Liver (tissue), 9 donors: ENCODE data around the gene PTCH2. TPM values are rescaled to one million over a fixed set of nuclear protein-coding genes. Genes with fewer than 3 reads are reported as not detected.
"Not testable (repeated sequence)": the region's sequence is repeated elsewhere in the genome, so short reads cannot be mapped to it uniquely, and the experiment has no call there.

Source experiments
- DNase-seq: peaks from one replicate; pipeline ENCODE4 v3.0.0-alpha.2; 2017; ENCODE audit warnings: low spot score
- H3K27ac ChIP-seq, 2 donors: one replicate each; pipeline ENCODE4 v1.7.0; 2013; ENCODE audit warnings: inconsistent platforms in 2 of 2, low read length in 2 of 2, control low read depth in 1 of 2, low read depth in 1 of 2, mild to moderate bottlenecking in 1 of 2
- H3K27me3 ChIP-seq, 4 donors: one replicate each; pipeline versions ENCODE4 v1.6.1 to v1.7.0; 2013; ENCODE audit warnings: low read length in 3 of 4, inconsistent platforms in 1 of 4, mild to moderate bottlenecking in 1 of 4, moderate library complexity in 1 of 4; ENCODE audit not compliant: control insufficient read depth in 4 of 4, insufficient read depth in 4 of 4
- H3K36me3 ChIP-seq, 4 donors: one replicate each; pipeline versions ENCODE4 v1.6.1 to v1.7.0; 2013; ENCODE audit warnings: low read length in 3 of 4, mild to moderate bottlenecking in 3 of 4, low read depth in 1 of 4, moderate library complexity in 1 of 4; ENCODE audit not compliant: control insufficient read depth in 4 of 4, insufficient read depth in 3 of 4
- H3K4me1 ChIP-seq, 4 donors: one replicate each; pipeline versions ENCODE4 v1.6.1 to v1.7.0; 2013; ENCODE audit warnings: low read length in 3 of 4, mild to moderate bottlenecking in 3 of 4, moderate library complexity in 1 of 4; ENCODE audit not compliant: control insufficient read depth in 4 of 4, insufficient read depth in 4 of 4
- H3K4me3 ChIP-seq, 3 donors: one replicate each; pipeline versions ENCODE4 v1.6.1 to v1.7.0; 2013; ENCODE audit warnings: low read length in 3 of 3, control low read depth in 1 of 3, low read depth in 1 of 3, mild to moderate bottlenecking in 1 of 3
- H3K9ac ChIP-seq, 2 donors: one replicate each; pipeline ENCODE4 v1.7.0; 2013; ENCODE audit warnings: low read length in 2 of 2, mild to moderate bottlenecking in 2 of 2, moderate library complexity in 2 of 2, control low read depth in 1 of 2, low read depth in 1 of 2
- H3K9me3 ChIP-seq, 4 donors: one replicate each; pipeline versions ENCODE4 v1.6.1 to v1.7.0; 2013; ENCODE audit warnings: low read length in 3 of 4; ENCODE audit not compliant: control insufficient read depth in 4 of 4
- EGR1 ChIP-seq, 2 donors: IDR thresholded peaks; 2 replicates each; pipeline ENCODE4 v1.6.1; 2016 to 2018; ENCODE audit warnings: antibody characterized with exemption in 2 of 2, low read depth in 2 of 2
- FOXA1 ChIP-seq: IDR thresholded peaks from 2 replicates; pipeline ENCODE4 v1.6.1; 2016; ENCODE audit warnings: antibody characterized with exemption
- FOXA2 ChIP-seq: IDR thresholded peaks from 2 replicates; pipeline ENCODE4 v1.6.1; 2016; ENCODE audit warnings: antibody characterized with exemption
- GABPA ChIP-seq, 2 donors: IDR thresholded peaks in 1 of 2; conservative IDR thresholded peaks in 1 of 2; 2 replicates each; pipeline ENCODE4 v1.6.1; 2016; ENCODE audit warnings: antibody characterized with exemption in 2 of 2, mild to moderate bottlenecking in 1 of 2, moderate library complexity in 1 of 2
- HNF4G ChIP-seq: IDR thresholded peaks from 2 replicates; pipeline ENCODE4 v1.6.1; 2016; ENCODE audit warnings: antibody characterized with exemption
- JUND ChIP-seq, 2 donors: IDR thresholded peaks; 2 replicates each; pipeline ENCODE4 v1.6.1; 2016; ENCODE audit warnings: antibody characterized with exemption in 2 of 2
- NR2F2 ChIP-seq: IDR thresholded peaks from 2 replicates; pipeline ENCODE4 v1.6.1; 2016; ENCODE audit warnings: antibody characterized with exemption
- RAD21 ChIP-seq, 2 donors: IDR thresholded peaks; 2 replicates each; pipeline ENCODE4 v1.6.1; 2016; ENCODE audit warnings: antibody characterized with exemption in 2 of 2, mild to moderate bottlenecking in 2 of 2
- RXRA ChIP-seq, 2 donors: IDR thresholded peaks; 2 replicates each; pipeline ENCODE4 v1.6.1; 2017 to 2018; ENCODE audit warnings: antibody characterized with exemption in 2 of 2, mild to moderate bottlenecking in 1 of 2
- TAF1 ChIP-seq: conservative IDR thresholded peaks from 2 replicates; pipeline ENCODE4 v1.6.1; 2016; ENCODE audit warnings: antibody characterized with exemption, mild to moderate bottlenecking
- YY1 ChIP-seq: IDR thresholded peaks from 2 replicates; pipeline ENCODE4 v1.6.1; 2016; ENCODE audit warnings: antibody characterized with exemption, mild to moderate bottlenecking
- WGBS: extraction: QIAGEN DNeasy Blood & Tissue Kit; methylation state at CpG from one replicate; pipeline ENCODE4 v1.1.7; 2013; 5-methylcytosine and 5-hydroxymethylcytosine counted together
- polyA plus RNA-seq, 2 donors: library from polyadenylated mRNA; stranded (reverse) in 1 of 2; unstranded in 1 of 2; fragments of 200-250 nt in 1 of 2; fragments of >200 nt in 1 of 2; fragmentation: Nextera tagmentation in 1 of 2; extraction: Ambion mirVana in 1 of 2; gene quantifications; one replicate each; pipeline versions ENCODE4 v1.2.1 to v1.2.3, GENCODE V29; 2013 to 2015
- total RNA-seq, 2 donors: library from RNA; depleted of rRNA; stranded (reverse); fragments of >200 nt; gene quantifications; one replicate each; pipeline ENCODE4 v1.2.3, GENCODE V29; 2014
- TF ChIP-seq, protein P1 (sequence below): IDR thresholded peaks from 2 replicates; pipeline ENCODE4 v1.6.1; 2016; ENCODE audit warnings: antibody characterized with exemption
- TF ChIP-seq, protein P2 (sequence below): IDR thresholded peaks from 2 replicates; pipeline ENCODE4 v1.6.1; 2016; ENCODE audit warnings: antibody characterized with exemption
- TF ChIP-seq, protein P3 (sequence below): IDR thresholded peaks from 2 replicates; pipeline ENCODE4 v1.6.1; 2016; ENCODE audit warnings: antibody characterized with exemption, mild to moderate bottlenecking
- donor health status: healthy.
- donor health status: healthy.
- donor health status: healthy.
- donor health status: healthy.
- donor health status: healthy.

Gene PTCH2
- total and polyA plus RNA-seq, 4 donors: 0.14 to 0.24 (median 0.16) TPM

DNA sequence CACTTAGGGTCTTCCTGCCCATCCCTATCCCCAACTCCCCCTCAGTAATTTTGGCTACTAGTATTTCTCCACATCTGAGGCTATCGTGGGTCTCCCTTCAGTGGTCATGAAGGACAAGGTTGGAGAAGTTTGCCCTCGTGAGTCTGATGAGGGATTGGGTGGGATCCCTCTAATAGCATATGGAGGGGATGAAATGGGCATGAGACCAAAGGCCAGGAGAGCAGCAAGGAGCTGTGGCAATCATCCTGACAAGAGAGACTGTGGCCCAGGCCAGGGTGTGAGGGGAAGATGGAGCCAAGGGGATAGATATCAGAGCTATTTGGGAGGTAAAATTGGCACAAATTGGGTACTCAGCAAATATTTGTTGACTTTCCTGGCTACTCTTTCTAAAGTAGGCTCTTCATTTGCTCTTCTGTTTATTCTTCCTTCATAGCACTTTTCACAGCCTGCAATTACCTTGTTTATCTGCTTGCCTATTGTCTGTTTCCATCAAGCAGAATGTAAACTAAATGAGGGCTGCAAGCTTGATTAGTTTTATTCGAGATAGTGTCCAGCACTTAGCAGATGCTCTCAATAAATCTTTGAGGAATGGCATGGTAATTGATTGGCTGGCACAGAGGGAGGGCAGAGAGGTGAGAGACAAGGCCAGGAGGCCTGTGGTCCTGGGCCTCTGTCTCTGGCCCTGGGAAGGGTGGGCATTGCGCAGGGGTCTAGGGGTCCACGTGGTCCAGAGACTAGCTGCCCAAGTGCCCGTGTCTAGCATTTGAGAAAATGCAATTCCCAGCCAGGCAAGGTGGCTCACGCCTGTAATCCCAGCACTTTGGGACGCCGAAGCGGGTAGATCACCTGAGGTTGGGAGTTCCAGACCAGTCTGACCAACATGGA lies 44.3 kb downstream of the PTCH2 start:
- Histone ChIP-seq H3K4me3 (no peak overlapping the region), H3K4me1 (peaks cover 2 to 12% (median 7%) of the 10 kb centered on the region in 4 donors), H3K9ac (no peak overlapping the region), H3K27ac (no peak overlapping the region), H3K9me3 (no peaks in the 10 kb centered on the region), H3K36me3 (peaks cover 0 to 5% (median 3%) of the 10 kb centered on the region in 4 donors), H3K27me3 (no peaks in the 10 kb centered on the region)
- DNase-seq: no peak
- WGBS: 87% methylated on average over 10 of the region's 10 CpGs
- TF ChIP-seq HNF4G (no peak), GABPA (IDR thresholded peaks at IDR 0.05 in 1 of 2, conservative IDR thresholded peaks at IDR 0.05 in 1 of 2) (no peak), RAD21 (IDR thresholded peaks at IDR 0.05) (no peak), YY1 (no peak), EGR1 (IDR thresholded peaks at IDR 0.05; ENCODE audit: low read depth in 2 of 2) (no peak), RXRA (IDR thresholded peaks at IDR 0.05) (no peak), FOXA1 (no peak), TAF1 (no peak)
- TF ChIP-seq, protein P1, sequence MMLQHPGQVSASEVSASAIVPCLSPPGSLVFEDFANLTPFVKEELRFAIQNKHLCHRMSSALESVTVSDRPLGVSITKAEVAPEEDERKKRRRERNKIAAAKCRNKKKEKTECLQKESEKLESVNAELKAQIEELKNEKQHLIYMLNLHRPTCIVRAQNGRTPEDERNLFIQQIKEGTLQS: no peak

DNA sequence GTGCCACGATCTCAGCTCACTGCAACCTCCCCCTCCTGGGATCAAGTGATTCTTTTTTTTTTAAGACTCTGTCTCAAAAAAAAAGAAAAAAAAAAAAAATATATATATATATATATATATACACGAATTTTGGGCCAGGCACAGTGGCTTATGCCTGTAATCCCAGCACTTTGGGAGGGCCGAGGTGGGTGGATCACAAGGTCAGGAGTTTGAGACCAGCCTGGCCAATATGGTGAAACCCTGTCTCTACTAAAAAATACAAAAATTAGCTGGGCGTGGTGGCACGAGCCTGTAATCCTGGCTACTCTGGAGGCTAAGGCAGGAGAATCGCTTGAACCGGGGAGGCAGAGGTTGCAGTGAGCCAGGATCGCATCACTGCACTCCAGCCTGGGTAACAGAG lies 45.2 kb downstream of the PTCH2 start:
- H3K27ac ChIP-seq, H3K9ac ChIP-seq, H3K9me3 ChIP-seq, DNase-seq, H3K4me3 ChIP-seq, H3K36me3 ChIP-seq, H3K27me3 ChIP-seq: not testable (repeated sequence)
- 78% methylated on average over 8 of the region's 8 CpGs for WGBS
- peaks cover 2 to 12% (median 7%) of the 10 kb centered on the region in 4 donors for H3K4me1 ChIP-seq

DNA sequence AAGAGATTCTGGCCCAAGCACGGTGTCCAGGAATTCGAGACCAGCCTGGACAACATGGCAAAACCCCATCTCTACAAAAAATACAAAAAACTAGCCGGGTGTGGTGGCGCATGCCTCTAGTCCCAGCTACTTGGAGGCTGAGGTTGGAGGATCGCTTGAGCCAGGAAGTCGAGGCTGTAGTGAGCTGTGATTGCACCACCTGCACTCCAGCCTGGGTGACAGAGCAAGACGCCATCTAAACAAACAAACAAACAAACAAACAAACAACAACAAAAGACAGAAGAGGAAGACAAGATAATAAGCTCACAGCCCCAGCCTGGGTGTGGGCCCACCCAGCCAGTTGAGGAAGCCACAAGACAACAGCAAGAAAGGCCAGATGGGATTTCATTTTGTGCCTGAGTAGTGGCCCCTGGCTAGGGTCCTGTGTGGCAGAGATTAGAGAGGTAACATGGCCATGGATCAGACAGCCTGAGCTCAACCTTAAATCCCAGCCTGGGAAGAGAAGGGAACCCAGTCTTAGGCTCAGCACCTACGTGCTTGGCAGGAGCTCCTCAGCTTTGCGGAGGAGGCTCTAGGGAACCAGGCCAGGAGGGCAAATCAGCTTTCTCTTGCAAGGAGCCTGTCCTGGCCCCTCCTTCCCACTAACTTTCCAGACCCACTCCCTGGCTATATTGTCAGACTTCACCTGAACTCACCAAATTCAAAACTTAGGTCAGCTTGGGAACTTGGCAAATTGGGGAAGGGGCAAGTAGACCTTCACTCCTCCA lies 50.1 kb downstream of the PTCH2 start:
- H3K27ac ChIP-seq: no peak overlapping the region
- H3K27me3 ChIP-seq: no peaks in the 10 kb centered on the region
- WGBS: 88% methylated on average over 9 of the region's 9 CpGs
- no peak for DNase-seq
- no peaks in the 10 kb centered on the region for H3K9me3 ChIP-seq
- no peak overlapping the region for H3K9ac ChIP-seq
- no peak overlapping the region for H3K4me3 ChIP-seq
- H3K4me1 ChIP-seq: no peaks in the 10 kb centered on the region
- no peaks in the 10 kb centered on the region for H3K36me3 ChIP-seq
- TF ChIP-seq, protein P1: no peak
- TF ChIP-seq TAF1: no peak
- TF ChIP-seq, protein P2, sequence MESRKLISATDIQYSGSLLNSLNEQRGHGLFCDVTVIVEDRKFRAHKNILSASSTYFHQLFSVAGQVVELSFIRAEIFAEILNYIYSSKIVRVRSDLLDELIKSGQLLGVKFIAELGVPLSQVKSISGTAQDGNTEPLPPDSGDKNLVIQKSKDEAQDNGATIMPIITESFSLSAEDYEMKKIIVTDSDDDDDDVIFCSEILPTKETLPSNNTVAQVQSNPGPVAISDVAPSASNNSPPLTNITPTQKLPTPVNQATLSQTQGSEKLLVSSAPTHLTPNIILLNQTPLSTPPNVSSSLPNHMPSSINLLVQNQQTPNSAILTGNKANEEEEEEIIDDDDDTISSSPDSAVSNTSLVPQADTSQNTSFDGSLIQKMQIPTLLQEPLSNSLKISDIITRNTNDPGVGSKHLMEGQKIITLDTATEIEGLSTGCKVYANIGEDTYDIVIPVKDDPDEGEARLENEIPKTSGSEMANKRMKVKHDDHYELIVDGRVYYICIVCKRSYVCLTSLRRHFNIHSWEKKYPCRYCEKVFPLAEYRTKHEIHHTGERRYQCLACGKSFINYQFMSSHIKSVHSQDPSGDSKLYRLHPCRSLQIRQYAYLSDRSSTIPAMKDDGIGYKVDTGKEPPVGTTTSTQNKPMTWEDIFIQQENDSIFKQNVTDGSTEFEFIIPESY: no peak
- TF ChIP-seq GABPA (IDR thresholded peaks at IDR 0.05 in 1 of 2, conservative IDR thresholded peaks at IDR 0.05 in 1 of 2): no peak
- no peak for TF ChIP-seq RXRA (IDR thresholded peaks at IDR 0.05)
- TF ChIP-seq FOXA2: no peak
- TF ChIP-seq, protein P3, sequence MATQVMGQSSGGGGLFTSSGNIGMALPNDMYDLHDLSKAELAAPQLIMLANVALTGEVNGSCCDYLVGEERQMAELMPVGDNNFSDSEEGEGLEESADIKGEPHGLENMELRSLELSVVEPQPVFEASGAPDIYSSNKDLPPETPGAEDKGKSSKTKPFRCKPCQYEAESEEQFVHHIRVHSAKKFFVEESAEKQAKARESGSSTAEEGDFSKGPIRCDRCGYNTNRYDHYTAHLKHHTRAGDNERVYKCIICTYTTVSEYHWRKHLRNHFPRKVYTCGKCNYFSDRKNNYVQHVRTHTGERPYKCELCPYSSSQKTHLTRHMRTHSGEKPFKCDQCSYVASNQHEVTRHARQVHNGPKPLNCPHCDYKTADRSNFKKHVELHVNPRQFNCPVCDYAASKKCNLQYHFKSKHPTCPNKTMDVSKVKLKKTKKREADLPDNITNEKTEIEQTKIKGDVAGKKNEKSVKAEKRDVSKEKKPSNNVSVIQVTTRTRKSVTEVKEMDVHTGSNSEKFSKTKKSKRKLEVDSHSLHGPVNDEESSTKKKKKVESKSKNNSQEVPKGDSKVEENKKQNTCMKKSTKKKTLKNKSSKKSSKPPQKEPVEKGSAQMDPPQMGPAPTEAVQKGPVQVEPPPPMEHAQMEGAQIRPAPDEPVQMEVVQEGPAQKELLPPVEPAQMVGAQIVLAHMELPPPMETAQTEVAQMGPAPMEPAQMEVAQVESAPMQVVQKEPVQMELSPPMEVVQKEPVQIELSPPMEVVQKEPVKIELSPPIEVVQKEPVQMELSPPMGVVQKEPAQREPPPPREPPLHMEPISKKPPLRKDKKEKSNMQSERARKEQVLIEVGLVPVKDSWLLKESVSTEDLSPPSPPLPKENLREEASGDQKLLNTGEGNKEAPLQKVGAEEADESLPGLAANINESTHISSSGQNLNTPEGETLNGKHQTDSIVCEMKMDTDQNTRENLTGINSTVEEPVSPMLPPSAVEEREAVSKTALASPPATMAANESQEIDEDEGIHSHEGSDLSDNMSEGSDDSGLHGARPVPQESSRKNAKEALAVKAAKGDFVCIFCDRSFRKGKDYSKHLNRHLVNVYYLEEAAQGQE: no peak
- TF ChIP-seq RAD21 (IDR thresholded peaks at IDR 0.05): no peak
- no peak for TF ChIP-seq HNF4G
- no peak for TF ChIP-seq JUND (IDR thresholded peaks at IDR 0.05)
- no peak for TF ChIP-seq EGR1 (IDR thresholded peaks at IDR 0.05; ENCODE audit: low read depth in 2 of 2)
- no peak for TF ChIP-seq NR2F2
